Suppressor macrophage treated with lipopolysaccharide for 4 hours (primary cell): ENCODE results near the gene CRTC2.
"Not testable (repeated sequence)": the region's sequence is repeated elsewhere in the genome, so short reads cannot be mapped to it uniquely, and the experiment has no call there.

Source experiments
- DNase-seq: peaks from one replicate; pipeline ENCODE4 v3.0.0-alpha.2; 2020

CRTC2 gene

GRCh38 chr1:153928245-153928644, 30.2 kb downstream of the CRTC2 start:
- DNase-seq = no peak

DNA sequence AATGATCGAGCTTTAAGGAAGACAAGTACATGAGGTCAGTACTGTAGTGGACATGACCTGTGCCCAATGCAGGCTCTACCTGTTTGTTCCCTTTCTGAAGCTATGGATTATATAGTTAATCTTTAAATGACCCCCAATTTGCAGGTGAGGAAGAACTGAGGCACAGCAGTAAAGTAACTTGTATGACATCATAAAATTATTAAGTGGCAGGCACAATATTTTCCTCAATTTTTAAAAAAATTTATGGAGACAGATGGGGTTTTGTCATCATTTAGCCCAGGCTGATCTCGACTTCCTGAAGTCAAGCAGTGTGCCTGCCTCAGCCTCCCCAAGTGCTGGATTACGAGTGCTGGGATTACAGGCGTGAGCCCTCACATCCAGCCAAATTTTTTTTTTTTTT, 32.0 kb downstream of the CRTC2 start:
- no peak for DNase-seq

GRCh38 chr1:153922972-153923925, 35.2 kb downstream of the CRTC2 start, which contains the start of gene GATAD2B:
Gene GATAD2B, minus strand, starts transcription at chr1:153922972. Its CDS starts 94,625 bp downstream, at chr1:153828347.
- peak; percentile 100 for DNase-seq

DNA sequence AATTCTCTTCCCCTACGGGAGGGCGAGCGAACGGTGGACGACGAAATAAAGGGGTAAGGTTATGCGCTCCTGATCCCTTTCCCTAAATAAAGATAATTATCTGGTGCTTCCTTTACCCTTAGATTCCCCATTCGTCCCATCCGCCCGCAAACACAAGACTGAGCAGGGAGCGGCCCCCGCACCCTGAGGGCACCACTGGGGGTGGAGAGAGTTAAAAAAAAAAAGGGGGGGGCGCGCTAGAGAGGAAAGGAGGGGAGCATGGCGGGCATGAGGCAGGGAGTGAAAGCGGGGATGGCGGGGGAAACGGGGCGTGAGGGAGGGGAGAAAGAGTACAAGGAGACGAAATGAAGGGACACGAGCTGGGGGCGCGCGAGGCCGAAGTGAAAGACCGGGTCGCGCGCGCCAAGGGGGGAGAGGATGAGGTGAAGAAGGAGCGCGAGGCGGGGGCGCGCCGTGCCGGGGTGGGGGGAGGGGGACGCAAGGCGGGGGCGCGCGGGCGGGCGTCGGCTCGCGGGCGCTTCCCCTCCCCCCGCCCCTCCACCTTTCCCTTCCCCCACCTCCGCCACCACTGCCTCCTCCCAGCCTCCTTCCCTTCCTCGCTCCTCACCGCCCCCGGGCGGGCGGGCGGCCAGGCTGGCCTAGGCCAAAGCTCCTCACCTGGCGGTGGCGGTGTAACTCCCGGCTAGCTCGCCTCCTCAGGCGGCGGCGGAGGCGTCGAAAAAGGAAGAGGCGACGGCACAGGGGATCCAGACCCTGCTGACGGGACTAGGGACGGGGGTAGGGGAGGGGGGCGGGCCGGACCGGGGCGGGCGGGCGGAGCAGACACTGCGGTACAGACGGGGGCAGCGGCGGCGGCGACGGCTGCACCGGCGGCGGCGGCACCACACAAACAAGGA, 36.1 kb downstream of the CRTC2 start:
- DNase-seq = peak; percentile 27

GRCh38 chr1:153921803-153922075, 36.7 kb downstream of the CRTC2 start:
- no peak for DNase-seq

DNA sequence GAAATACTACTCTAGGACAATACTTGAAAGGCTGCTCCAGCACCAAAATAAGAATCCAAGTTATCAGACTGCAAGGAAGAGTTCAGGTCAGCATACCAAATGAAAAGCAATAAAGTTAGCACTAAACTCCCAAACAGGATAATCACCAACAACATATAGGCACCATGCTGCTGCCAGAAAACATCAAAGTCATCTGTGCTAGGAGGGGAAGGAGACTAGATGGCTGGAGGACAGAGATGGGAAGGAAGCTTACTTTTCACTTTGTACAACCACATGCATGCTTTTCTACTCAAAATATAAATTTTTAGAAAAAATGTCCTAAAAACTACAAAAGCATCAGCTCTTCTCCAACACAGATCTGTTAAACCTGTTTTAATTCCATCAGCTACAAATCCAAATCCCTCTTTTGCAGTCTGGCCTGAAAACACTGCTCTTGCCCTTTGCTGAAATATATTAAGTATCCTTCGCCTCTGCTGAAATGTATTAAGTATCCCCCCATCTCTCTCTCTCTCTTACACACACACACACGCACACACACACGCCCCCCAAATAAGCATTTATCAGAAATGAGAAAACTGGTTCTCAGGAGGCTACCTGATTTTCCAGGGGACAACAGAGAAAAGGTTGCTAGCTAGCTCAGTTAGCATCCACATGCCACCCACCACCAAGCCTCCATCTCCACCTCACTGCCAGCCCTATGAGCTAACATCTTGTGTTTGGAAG, 37.2 kb downstream of the CRTC2 start:
- no peak for DNase-seq

- peak; percentile 22 for DNase-seq
Measured at GRCh38 chr1:153919876-153920852, 38.2 kb downstream of the CRTC2 start.

DNA sequence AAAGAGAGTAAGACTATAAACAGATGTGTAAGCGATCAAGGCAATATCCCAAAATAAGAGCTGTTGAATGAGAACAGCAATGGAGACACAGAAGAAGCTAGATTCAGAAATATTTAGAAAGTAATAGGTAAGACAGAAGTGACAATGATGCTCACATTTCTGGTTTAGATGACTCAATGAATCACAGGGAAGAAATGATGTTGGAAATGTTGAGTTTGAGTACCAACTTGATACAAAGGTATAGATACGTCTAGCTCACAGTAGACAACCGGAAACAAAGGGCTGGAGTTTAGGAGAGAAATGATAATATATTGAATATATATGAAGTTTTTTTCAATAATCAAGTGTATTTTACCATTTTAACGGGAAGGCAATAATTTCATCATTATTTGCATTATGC, 42.1 kb downstream of the CRTC2 start:
- no peak for DNase-seq

DNA sequence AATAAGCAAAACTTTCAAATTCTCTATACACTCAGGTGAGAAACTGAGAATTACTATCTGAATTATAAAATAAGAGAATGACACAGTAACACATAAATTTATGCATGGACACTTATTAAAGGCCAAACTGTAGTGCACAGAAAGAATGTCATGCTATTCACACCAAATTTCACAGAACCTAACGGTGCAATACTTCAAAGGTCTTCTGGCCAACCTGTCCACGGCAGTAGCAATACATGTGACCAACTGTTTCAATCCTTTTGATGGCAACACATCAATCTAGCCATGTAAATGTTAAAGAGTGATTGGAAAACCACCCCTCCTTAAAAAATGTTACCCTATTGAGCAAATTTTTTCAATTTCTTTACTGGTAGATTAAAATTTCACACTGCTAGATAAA, 46.1 kb downstream of the CRTC2 start:
- DNase-seq = no peak

- not testable (repeated sequence) for DNase-seq
Measured at GRCh38 chr1:153910560-153910959, 47.9 kb downstream of the CRTC2 start.

GRCh38 chr1:153908071-153908470, 50.3 kb downstream of the CRTC2 start:
- DNase-seq = no peak

DNA sequence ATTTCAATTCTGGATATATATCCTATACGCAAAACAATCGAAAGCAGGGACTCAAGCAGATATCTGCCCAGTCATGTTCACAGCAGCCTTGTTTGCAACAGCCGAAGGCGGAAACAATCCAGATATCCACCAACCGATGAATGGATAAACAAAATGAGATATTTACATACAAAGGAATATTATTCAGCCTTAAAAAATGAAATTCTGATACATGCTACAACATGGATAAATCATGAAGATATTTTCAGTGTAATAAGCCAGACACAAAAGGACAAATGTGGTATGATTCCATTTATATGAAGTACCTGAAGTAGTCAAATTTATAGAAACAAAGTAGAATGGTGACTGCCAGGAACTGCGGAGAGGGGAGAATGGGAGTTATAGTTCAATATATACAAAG, 51.3 kb downstream of the CRTC2 start:
- no peak for DNase-seq

DNA sequence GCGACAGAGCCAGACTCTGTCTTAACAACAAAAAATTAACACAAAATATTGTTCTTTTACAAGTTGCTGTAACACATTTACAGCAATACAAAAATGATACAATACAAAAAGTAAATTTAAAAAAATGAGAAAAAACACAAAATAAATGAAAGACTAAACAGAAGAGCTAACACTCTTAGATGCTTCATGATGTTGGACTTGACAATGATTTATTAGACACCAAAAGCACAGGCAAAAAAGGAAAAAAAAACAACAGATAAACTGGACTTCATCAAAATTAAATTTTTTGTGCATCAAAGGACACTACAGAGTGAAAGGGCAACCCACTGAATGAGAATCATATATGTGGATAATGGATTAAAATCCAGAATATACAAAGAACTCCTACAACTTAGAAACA, 52.0 kb downstream of the CRTC2 start:
- no peak for DNase-seq

GRCh38 chr1:153905908-153906307, 52.5 kb downstream of the CRTC2 start:
- DNase-seq = not testable (repeated sequence)

DNA sequence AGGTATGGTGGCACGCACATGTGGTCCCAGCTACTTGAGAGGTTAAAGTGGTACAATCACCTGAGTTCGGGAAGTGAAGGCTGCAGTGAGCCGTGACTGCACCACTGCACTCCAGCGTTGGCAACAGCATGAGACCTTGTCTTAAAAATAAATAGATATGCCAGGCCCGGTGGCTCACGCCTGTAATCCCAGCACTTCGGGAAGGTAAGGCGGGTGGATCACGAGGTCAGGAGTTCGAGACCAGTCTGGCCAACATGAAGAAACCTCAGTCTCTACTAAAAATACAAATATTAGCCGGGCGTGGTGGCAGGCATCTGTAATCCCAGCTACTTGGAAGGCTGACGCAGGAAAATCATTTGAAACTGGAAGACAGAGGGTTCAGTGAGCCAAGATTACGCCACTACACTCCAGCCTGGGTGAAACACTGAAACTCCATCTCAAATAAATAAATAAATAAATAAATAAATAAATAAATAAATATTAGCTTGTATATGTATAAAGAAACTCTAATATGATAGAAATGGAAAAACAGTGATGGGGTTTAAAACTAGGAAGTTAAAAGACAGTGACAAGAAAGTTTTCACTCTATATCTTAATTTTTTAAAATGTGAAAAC, 54.5 kb downstream of the CRTC2 start:
- no peak for DNase-seq

DNA sequence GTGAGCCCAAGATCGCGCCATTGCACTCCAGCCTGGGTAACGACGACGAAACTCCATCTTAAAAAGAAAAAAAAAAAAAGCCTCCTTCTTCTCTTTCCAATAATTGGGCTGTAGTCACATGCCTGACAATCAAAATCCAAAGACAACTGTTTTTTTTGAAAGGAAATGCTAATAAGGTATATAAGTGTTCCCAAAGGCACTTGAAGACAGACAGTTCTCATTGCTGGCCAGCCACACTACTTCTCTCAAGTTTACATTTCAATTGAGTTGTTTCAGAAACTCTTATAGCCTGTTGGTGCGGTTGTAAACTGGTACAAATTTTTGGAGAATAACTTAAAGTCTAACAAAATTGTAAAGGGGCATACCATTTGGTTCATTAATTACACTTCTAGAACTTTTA, 58.9 kb downstream of the CRTC2 start:
- DNase-seq = no peak
